ENCODE data around the gene POGK. TPM values are rescaled to one million over a fixed set of nuclear protein-coding genes. Genes with fewer than 3 reads are reported as not detected.
A peak's percentile ranks its signal among the peaks of the same experiment; 100 is the strongest.

The POGK gene
- total and polyA plus RNA-seq, 9 of the 15 experiments (the other 6 are each of a cell fraction or from before 2014, with no cell fraction given) = 6.1 to 44.5 (median 24.3) TPM

- TF ChIP-seq PBX2 (CRISPR knock-in tag; IDR thresholded peaks at IDR 0.05; ENCODE audit: low read depth) = no peak
- TF ChIP-seq PBX2 (tag; conservative IDR thresholded peaks at IDR 0.05; ENCODE audit: low read depth) = no peak
- no peak for TF ChIP-seq ZNF174 (CRISPR knock-in tag; IDR thresholded peaks at IDR 0.05)
- TF ChIP-seq ATF6 (CRISPR knock-in tag; IDR thresholded peaks at IDR 0.05) = no peak
- no peak for TF ChIP-seq RHOXF2B (CRISPR knock-in tag; conservative IDR thresholded peaks at IDR 0.05)
- 0 out of 2 replicates have a peak, but pooled peaks have one; percentile 27 for TF ChIP-seq CHAMP1 (IDR thresholded peaks at IDR 0.05)
- TF ChIP-seq ZEB2 (IDR thresholded peaks at IDR 0.05) = no peak
- TF ChIP-seq VEZF1 (CRISPR knock-in tag; IDR thresholded peaks at IDR 0.05) = no peak
- no peak for TF ChIP-seq E2F4 (CRISPR knock-in tag; IDR thresholded peaks at IDR 0.05; ENCODE audit: low read depth)
- TF ChIP-seq ZNF253 (CRISPR knock-in tag; conservative IDR thresholded peaks at IDR 0.05) = no peak
- TF ChIP-seq ZC3H11A (IDR thresholded peaks at IDR 0.05; ENCODE audit: low read depth, low read length) = no peak
- TF ChIP-seq PHF20 (IDR thresholded peaks at IDR 0.05; ENCODE audit: partially characterized antibody) = peak; percentile 53
- TF ChIP-seq TARDBP (IDR thresholded peaks at IDR 0.05) = no peak
- TF ChIP-seq STAT6 (CRISPR knock-in tag; IDR thresholded peaks at IDR 0.05) = no peak
- no peak for TF ChIP-seq NBN (IDR thresholded peaks at IDR 0.05; ENCODE audit: low read depth)
- TF ChIP-seq RFX1 (IDR thresholded peaks at IDR 0.05) = no peak
- no peak for TF ChIP-seq MYNN (IDR thresholded peaks at IDR 0.05)
- no peak for TF ChIP-seq MYNN (CRISPR knock-in tag; IDR thresholded peaks at IDR 0.05)
These were observed 36.0 kb downstream of the POGK start (continued) for GRCh38 chr1:166875302-166875733.
